NOMO-1 (cell line): ENCODE results near the gene MVK.

Experiments
- DNase-seq, 2 experiments: peaks; one replicate each; lab custom pipeline; 2025; ENCODE audit not compliant: unreplicated experiment in 2 of 2; lab: John Stamatoyannopoulos, UW

MVK gene

GRCh38 chr12:109605599-109606228, 32.1 kb downstream of the MVK start:
- no peak for DNase-seq

GRCh38 chr12:109606320-109607028, 32.9 kb downstream of the MVK start:
- DNase-seq, result no peak

GRCh38 chr12:109607618-109608017, 34.0 kb downstream of the MVK start:
- DNase-seq, result no peak

- no peak for DNase-seq
Observed at GRCh38 chr12:109608270-109608669, 34.7 kb downstream of the MVK start.

DNA sequence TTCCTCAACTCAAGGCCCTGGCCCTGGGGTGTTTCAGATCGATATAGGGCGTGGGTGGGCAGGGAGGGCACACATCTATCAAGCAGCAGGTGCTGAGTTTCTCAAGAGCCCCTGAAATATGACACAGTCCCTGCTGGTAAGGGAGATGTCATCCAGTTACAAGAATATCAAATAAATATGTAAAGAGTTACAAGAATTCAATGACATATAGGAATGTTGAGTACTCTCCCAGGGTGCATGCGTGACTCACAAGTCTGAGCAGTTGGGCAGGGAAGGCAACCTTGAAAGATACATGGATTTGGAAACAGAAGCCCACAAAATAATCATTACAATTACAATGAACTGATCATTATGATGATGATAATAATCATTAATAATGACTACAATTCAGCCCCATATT, 35.2 kb downstream of the MVK start:
- no peak for DNase-seq

DNA sequence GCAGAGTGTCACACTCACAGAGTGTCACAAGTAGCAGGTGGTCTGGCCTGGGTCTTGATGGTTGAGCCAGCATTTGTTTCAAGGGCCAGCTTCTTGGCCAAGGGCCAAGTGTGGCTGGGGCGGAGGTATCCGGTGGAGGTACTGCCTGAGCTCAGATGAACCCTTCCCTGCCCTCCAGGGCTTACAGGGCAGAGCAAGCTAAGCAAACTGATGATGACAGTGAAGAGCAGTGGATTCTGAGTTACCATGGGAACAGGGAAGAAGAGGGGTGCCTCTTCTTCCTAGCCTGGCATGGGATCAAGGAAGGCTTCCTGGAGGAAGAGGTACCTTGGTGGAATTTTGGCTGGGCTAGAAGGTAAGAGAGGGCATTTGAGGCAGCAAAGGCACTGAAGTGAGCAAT, 35.7 kb downstream of the MVK start:
- DNase-seq, result no peak

DNA sequence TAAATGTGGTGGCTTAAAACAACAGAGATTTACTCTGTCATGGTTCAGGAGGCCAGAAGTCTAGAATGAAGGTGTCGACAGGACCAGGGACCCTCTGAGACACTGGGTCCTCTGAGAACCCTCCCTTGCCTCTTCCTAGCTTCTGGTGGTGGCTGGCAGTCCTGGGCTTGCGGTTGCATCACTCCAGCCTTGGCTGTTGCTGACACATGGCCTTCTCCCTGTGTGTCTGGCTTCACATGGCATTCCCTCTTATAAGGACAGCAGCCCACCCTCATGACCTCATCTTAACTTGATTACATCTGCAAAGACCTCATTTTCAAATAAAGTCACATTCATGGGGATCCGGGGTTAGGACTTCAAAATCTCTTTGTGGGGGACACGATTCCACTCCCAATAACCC, 36.9 kb downstream of the MVK start:
- DNase-seq, result no peak

DNA sequence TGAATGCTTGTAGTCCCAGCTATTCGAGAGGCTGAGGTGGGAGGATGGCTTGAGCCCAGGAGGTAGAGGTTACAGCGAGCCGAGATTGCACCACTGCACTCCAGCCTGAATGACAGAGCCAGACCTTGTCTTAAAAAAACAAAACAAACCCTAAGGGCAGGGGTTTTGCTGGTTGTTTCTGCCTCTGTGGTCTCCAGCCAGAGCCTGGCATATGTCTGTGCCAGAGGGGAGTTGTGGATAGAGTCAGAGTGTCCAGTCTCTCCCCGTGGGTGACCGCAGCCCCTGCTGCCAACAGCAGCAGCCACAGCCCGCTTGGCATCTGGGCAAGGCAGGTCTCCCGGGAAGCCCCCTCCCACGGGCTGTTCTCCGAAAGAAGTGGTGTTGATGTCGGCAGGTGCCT, 37.6 kb downstream of the MVK start:
- no peak for DNase-seq

GRCh38 chr12:109612003-109612402, 38.4 kb downstream of the MVK start:
- no peak for DNase-seq

DNA sequence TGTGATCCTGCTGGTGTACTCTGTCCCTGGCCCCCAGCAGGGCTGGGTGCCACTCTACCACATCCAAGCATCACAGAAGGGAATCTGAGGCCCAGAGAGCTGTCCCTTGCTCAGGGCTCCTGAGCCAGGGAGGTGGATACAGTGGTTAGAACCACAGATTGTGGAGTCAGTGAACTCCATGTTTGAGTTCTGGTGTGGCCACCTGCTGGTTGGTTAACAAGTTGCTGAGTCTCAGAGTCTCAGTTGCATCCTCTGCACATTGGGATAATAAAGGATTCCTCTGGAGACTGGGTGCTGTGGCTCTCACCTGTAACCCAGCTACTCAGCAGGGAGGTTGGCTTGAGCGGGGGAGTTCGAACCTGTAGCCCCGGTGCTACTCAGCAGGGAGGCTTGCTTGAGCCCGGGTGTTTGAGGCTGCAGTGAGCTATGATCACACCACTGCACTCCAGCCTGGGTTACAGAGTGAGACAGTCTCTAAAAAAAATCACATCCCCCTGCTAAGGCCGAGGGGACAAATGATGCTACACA, 39.4 kb downstream of the MVK start:
- no peak for DNase-seq

- no peak for DNase-seq
Observed at GRCh38 chr12:109613649-109614455, 40.3 kb downstream of the MVK start.

- no peak for DNase-seq
Observed at GRCh38 chr12:109615556-109616229, 42.1 kb downstream of the MVK start.

DNA sequence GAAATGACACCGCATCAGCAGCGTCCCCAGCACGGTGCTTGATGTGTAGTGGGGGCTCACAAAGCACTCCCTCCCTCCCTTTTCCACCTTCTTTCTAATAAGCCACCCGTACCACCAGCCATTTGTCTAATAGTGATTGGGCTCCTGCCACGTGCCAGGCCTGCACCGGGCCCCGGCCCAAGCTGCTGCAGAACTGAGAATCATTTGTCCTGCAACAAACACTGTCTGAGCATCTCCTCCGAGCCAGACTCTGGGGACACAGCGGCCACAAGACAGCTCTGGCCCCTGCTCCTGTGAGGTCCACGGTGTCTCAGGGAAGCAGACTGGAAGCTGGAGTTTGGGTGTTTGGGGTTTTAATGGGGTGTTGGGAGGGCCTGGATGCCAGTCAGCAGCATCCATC, 43.9 kb downstream of the MVK start:
- no peak for DNase-seq

DNA sequence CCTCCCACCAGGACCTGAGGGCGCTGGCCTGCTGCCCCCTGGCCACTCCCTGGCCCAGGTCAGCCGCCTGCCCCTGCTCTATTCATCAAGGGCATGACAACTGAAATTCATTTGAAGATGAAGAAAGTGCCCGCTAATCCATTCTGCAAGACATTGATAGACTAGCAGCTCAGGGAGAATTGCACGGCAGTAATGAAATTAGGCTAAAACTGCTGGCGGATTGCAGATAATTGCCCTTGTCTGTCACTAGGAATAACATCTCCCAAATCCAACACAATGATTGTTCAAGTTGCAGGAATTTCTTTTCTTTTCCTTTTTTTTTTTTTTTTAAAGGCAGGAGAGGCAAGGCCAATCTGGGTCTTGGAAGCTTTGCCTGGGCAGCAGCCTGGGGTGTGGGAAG, 44.5 kb downstream of the MVK start:
- DNase-seq, result no peak

DNA sequence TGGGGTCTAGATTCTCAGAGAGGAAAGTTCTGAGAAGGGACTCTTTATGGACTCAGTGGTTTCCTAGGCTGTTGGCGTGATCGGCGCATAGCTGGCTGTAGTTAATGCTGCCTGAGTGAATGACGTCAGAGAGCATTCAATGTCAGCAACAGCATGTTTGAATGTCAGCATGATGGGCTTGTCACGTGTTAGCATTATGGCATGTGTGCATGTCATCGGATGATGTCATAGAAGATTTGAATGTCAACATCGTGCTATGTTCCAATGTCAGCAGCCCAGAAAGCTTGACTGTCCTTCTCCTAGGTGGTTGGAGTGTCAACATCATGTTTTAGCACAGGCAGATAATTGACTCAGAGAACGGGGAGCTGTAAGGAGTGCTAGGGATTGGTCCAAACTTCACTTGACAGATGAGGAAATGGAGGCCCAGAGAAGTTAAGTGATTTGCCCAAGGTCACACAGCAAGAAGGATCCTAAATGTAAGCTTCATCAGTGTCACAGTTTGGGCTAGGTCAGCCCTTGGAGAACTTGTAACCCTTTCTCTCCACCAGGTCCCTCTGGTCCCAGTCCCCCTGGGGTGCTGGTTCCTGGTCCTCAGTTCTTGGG, 45.5 kb downstream of the MVK start:
- no peak for DNase-seq

DNA sequence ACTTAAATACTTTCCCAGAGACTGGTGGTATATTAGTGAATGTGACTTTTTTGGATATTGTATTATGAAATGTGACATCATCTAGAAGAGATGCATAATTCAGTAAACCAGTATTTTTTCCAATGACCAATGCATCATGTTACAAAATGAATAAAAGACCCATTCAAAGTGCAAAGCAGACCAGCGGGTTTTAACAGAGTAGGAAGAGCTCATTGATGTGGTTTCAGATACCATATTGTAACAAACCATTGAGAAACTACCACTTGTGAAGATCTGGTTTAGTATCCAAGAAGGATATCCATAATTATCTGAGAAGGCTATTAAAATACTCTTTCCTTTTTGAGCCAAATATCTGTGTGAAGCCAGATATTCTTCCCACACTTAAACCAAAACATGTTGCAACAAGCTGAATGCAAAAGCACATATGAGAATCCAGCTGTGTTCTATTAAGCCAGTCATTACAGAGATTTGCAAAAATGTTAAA, 47.7 kb downstream of the MVK start:
- peak in 1 of 2 experiments; percentile 22 for DNase-seq

GRCh38 chr12:109621901-109622364, 48.3 kb downstream of the MVK start:
- DNase-seq, result peak; percentile 38 to 53

DNA sequence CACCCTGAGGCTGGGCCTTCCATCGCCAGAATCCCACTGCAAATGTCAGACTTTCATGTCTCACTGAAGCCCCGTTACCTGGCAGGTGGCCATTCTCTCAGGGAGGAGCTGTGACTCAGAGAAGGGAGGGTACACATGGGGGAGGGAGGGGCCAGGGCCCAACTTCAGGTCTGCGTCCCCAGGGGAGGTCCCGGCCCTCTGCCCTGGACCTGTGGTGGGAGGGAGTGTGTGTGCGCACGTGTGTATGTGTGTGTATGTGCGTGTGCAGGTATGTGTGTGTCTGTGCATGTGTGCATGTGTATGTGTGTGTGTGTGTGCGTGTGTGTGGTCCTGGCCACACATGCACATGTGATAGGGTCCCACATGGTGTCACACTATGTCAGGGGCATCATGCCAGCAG, 50.9 kb downstream of the MVK start:
- no peak for DNase-seq

DNA sequence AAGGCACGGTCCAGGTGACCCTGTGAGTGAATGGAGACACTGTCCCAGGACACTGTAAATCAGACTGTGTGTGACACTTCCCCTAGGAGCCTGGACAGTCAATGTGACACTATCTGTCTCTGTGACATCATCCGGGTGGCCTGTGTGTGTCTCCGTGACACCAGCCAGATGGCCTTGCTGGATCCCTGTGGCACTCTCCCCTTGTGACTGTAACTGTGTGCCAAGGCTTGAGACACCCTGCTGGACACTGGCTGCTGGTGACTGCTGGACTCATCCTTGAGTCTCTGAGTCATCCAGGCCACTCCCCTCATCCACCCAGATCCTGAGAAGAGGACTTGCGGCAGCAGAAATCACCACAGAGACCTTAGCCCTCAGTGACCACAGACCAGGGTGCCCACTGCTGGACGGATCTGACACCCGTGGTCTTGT, 51.6 kb downstream of the MVK start:
- DNase-seq, result no peak

DNA sequence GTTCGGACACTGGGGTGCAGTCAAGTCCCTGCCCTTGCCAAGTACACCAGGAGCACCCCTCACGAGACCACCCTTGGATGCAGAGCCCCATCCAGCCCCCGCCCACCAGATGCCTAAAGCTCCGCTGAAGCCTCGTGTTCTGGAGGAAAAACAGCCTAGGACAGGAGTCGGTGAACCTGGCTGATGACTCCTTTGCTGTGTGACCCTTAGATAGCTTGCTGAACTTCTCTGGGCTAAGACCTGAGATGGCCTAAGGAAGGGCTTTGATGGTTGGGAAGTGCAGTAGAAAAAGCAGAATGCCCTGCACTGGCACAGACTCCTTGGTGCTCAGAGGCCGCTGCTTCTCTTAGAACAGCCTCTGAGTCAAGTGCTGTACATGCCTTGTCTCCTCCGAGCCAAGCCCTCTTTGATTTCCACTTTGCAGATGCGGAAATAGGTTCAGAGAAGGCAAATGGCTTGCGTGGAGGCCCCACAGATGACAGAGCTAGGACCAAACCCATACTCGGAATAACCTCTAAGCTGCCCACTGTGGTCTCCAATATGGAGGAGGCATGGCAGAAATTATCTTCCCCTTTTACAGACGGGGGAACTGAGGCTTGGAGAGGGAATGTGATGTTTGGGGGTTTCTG, 52.3 kb downstream of the MVK start:
- no peak for DNase-seq
